HepG2 (cell line): ENCODE measurements around the gene CEP43. TPM values are rescaled to one million over a fixed set of nuclear protein-coding genes. Genes with fewer than 3 reads are reported as not detected.
A peak's percentile ranks its signal among the peaks of the same experiment; 100 is the strongest.

Experiments
- ARID2 ChIP-seq: sonication (generic); formaldehyde crosslinking; IDR thresholded peaks from 2 replicates; pipeline ENCODE4 v1.8.1; 2022; ENCODE audit warnings: mild to moderate bottlenecking, missing genetic modification reagents, borderline replicate concordance
- BORCS8-MEF2B ChIP-seq: sonication (generic); formaldehyde crosslinking; IDR thresholded peaks from 2 replicates; pipeline ENCODE4 v1.8.0; 2022; ENCODE audit warnings: mild to moderate bottlenecking, missing genetic modification reagents
- HDAC6 ChIP-seq: fragments of 200-600 bp; sonication (generic); IDR thresholded peaks from 2 replicates; pipeline ENCODE4 v1.7.0; 2017; ENCODE audit warnings: mild to moderate bottlenecking, antibody characterized with exemption, low read length, low read depth
- KLF6 ChIP-seq: IDR thresholded peaks from 2 replicates; pipeline ENCODE4 v1.8.0; 2016; ENCODE audit warnings: missing biosample characterization, missing genetic modification reagents
- NCOA2 ChIP-seq: sonication (generic); formaldehyde crosslinking; IDR thresholded peaks from 2 replicates; pipeline ENCODE4 v1.8.0; 2022; ENCODE audit warnings: inconsistent platforms
- ZFP90 ChIP-seq: sonication (generic); formaldehyde crosslinking; IDR thresholded peaks from 2 replicates; pipeline ENCODE4 v1.8.0; 2022; ENCODE audit warnings: missing genetic modification reagents, mild to moderate bottlenecking, inconsistent platforms, borderline replicate concordance
- ZFP91 ChIP-seq: sonication (generic); formaldehyde crosslinking; IDR thresholded peaks from 2 replicates; pipeline ENCODE4 v1.9.0; 2022; ENCODE audit warnings: missing genetic modification reagents, mild to moderate bottlenecking, borderline replicate concordance
- ZHX2 ChIP-seq, 2 experiments: sonication (generic) in 1 of 2; formaldehyde crosslinking in 1 of 2; IDR thresholded peaks; 2 replicates each; pipeline versions ENCODE4 v1.6.1 to v1.9.0; 2014 to 2022; ENCODE audit warnings: antibody characterized with exemption in 1 of 2, borderline replicate concordance in 1 of 2, inconsistent platforms in 1 of 2, low read depth in 1 of 2, missing genetic modification reagents in 1 of 2
- ZNF280D ChIP-seq: sonication (generic); formaldehyde crosslinking; IDR thresholded peaks from 2 replicates; pipeline ENCODE4 v1.5.1; 2020; ENCODE audit warnings: mild to moderate bottlenecking, missing genetic modification reagents
- ZNF292 ChIP-seq: sonication (generic); formaldehyde crosslinking; IDR thresholded peaks from 2 replicates; pipeline ENCODE4 v1.8.1; 2022; ENCODE audit warnings: mild to moderate bottlenecking, low read depth, missing genetic modification reagents, borderline replicate concordance
- ZNF326 ChIP-seq: sonication (generic); formaldehyde crosslinking; IDR thresholded peaks from 2 replicates; pipeline ENCODE4 v1.4.0; 2020; ENCODE audit warnings: missing genetic modification reagents, borderline replicate concordance
- ZNF512B ChIP-seq: sonication (generic); formaldehyde crosslinking; IDR thresholded peaks from 2 replicates; pipeline ENCODE4 v1.5.1; 2020; ENCODE audit warnings: missing genetic modification reagents, mild to moderate bottlenecking, borderline replicate concordance
- ZNF547 ChIP-seq: sonication (generic); formaldehyde crosslinking; IDR thresholded peaks from 2 replicates; pipeline ENCODE4 v1.5.1; 2020; ENCODE audit warnings: mild to moderate bottlenecking, missing genetic modification reagents
- ZNF792 ChIP-seq: IDR thresholded peaks from 2 replicates; pipeline ENCODE4 v1.6.1; 2016
- polyA plus RNA-seq, 8 experiments: library from polyadenylated mRNA; depleted of rRNA in 3 of 8; stranded (reverse) in 7 of 8; unstranded in 1 of 8; fragments of >200 nt; fragmentation: Illumina TruSeq in 4 of 8; extraction: Trizol in 4 of 8; gene quantifications; 2 replicates each; pipeline versions ENCODE4 v1.2.1 to v1.2.3, GENCODE V29; 2011 to 2016; ENCODE audit warnings: low read depth in 4 of 8, missing spikeins in 1 of 8, mixed read lengths in 1 of 8; ENCODE audit not compliant: insufficient read depth in 1 of 8
- total RNA-seq, 5 experiments: library from RNA; depleted of rRNA; stranded (reverse); fragments of >200 nt; fragmentation: Illumina TruSeq; extraction: Trizol; gene quantifications; 2 replicates each; pipeline ENCODE4 v1.2.3, GENCODE V29; 2016; ENCODE audit warnings: low read depth in 1 of 5

CEP43 gene
- total and polyA plus RNA-seq, 2 of the 13 experiments (the other 11 are each of a cell fraction or from before 2014, with no cell fraction given) = 29.3 to 73.9 TPM

- TF ChIP-seq ZHX2 (IDR thresholded peaks at IDR 0.05; ENCODE audit: low read depth) (peak; percentile 56), ZHX2 (CRISPR knock-in tag; IDR thresholded peaks at IDR 0.05; ENCODE audit: borderline replicate concordance) (no peak), ZNF792 (CRISPR knock-in tag) (peak; percentile 83), HDAC6 (no peak), ARID2 (CRISPR knock-in tag) (0 out of 2 replicates have a peak, but pooled peaks have one; percentile 4), ZNF547 (CRISPR knock-in tag) (no peak; the same call in 1 of the 2 replicates), ZFP91 (CRISPR knock-in tag) (peak; percentile 65; the same call in 1 of the 2 replicates), ZFP90 (no peak; the same call in 1 of the 2 replicates), KLF6 (CRISPR knock-in tag) (peak; percentile 56; the same call in 1 of the 2 replicates), ZNF326 (CRISPR knock-in tag) (no peak), BORCS8-MEF2B (no peak), NCOA2 (peak; percentile 54; the same call in 1 of the 2 replicates), ZNF292 (CRISPR knock-in tag) (peak; percentile 90), ZNF512B (CRISPR knock-in tag) (peak; percentile 22), ZNF280D (no peak)
These were observed 42.0 kb upstream of the CEP43 start (continued) for GRCh38 chr6:166957087-166957804.
